Naive thymus-derived CD4-positive, alpha-beta T cell (primary cell): Measurements from ENCODE around the gene ACOT2. TPM values are rescaled to one million over a fixed set of nuclear protein-coding genes. Genes with fewer than 3 reads are reported as not detected.
A peak's percentile ranks its signal among the peaks of the same experiment; 100 is the strongest.
"Not testable (repeated sequence)": the region's sequence is repeated elsewhere in the genome, so short reads cannot be mapped to it uniquely, and the experiment has no call there.

Experiments
- ATAC-seq: fragments of 150-1000 bp; cut with Tn5 transposase; 2 replicates; pipeline ENCODE4 v1.10.0; 2021; ENCODE audit warnings: mild to moderate bottlenecking, moderate library complexity
- CTCF ChIA-PET: fragments of 350-600 bp; sonication (Branson Sonifier 250); formaldehyde crosslinking; loops from one replicate; lab custom pipeline; 2021; ENCODE audit warnings: antibody characterized with exemption; lab: Charles Lee
- POLR2A ChIA-PET: fragments of 350-600 bp; sonication (Branson Sonifier 250); formaldehyde crosslinking; loops from one replicate; lab custom pipeline; 2021; ENCODE audit warnings: antibody characterized with exemption, inconsistent platforms; lab: Charles Lee
- DNase-seq, 9 donors: peaks; one replicate each; pipeline versions ENCODE4 v3.0.0 to v3.0.0-alpha.2; 2020 to 2022; ENCODE audit warnings: mixed read lengths in 1 of 9
- H3K27ac ChIP-seq: one replicate; pipeline ENCODE4 v1.7.0; 2013; ENCODE audit warnings: mild to moderate bottlenecking, low read depth, low read length, moderate library complexity
- H3K27me3 ChIP-seq, 2 donors: one replicate each; pipeline ENCODE4 v1.7.0; 2013; ENCODE audit warnings: low read length in 2 of 2, mild to moderate bottlenecking in 2 of 2, moderate library complexity in 2 of 2; ENCODE audit not compliant: control insufficient read depth in 2 of 2, insufficient read depth in 2 of 2
- H3K36me3 ChIP-seq, 3 experiments: 1 replicate in 2 of 3; 2 replicates in 1 of 3; pipeline ENCODE4 v1.7.0; 2013; ENCODE audit warnings: low read length in 3 of 3, mild to moderate bottlenecking in 3 of 3, moderate library complexity in 1 of 3; ENCODE audit not compliant: insufficient read depth in 3 of 3, control insufficient read depth in 2 of 3
- H3K4me1 ChIP-seq, 2 donors: one replicate each; pipeline ENCODE4 v1.7.0; 2013; ENCODE audit warnings: low read length in 2 of 2, mild to moderate bottlenecking in 2 of 2, moderate library complexity in 1 of 2; ENCODE audit not compliant: control insufficient read depth in 2 of 2, insufficient read depth in 2 of 2
- H3K4me3 ChIP-seq: 2 replicates; pipeline ENCODE4 v1.7.0; 2013; ENCODE audit warnings: mild to moderate bottlenecking, low read length
- H3K9me3 ChIP-seq, 3 experiments: 1 replicate in 2 of 3; 2 replicates in 1 of 3; pipeline ENCODE4 v1.7.0; 2013; ENCODE audit warnings: low read length in 3 of 3; ENCODE audit not compliant: control insufficient read depth in 2 of 3
- H3K27ac Mint-ChIP-seq, 9 donors: one replicate each; pipeline ENCODE4 v1.8.0; 2020 to 2022; ENCODE audit warnings: mixed read lengths in 9 of 9, mild to moderate bottlenecking in 8 of 9, moderate library complexity in 5 of 9, inconsistent platforms in 2 of 9
- H3K27me3 Mint-ChIP-seq, 5 donors: one replicate each; pipeline ENCODE4 v1.8.0; 2021 to 2022; ENCODE audit warnings: mixed read lengths in 5 of 5, mild to moderate bottlenecking in 1 of 5
- H3K36me3 Mint-ChIP-seq, 5 donors: one replicate each; pipeline ENCODE4 v1.8.0; 2020 to 2022; ENCODE audit warnings: mixed read lengths in 5 of 5, mild to moderate bottlenecking in 3 of 5, inconsistent platforms in 1 of 5
- H3K4me1 Mint-ChIP-seq, 7 donors: one replicate each; pipeline ENCODE4 v1.8.0; 2020 to 2022; ENCODE audit warnings: mixed read lengths in 7 of 7, mild to moderate bottlenecking in 3 of 7, inconsistent platforms in 1 of 7
- H3K4me3 Mint-ChIP-seq, 10 donors: one replicate each; pipeline ENCODE4 v1.8.0; 2020 to 2022; ENCODE audit warnings: mild to moderate bottlenecking in 10 of 10, mixed read lengths in 10 of 10, moderate library complexity in 6 of 10, inconsistent platforms in 2 of 10
- H3K9me3 Mint-ChIP-seq, 11 donors: one replicate each; pipeline ENCODE4 v1.8.0; 2020 to 2022; ENCODE audit warnings: mixed read lengths in 11 of 11, mild to moderate bottlenecking in 4 of 11, inconsistent platforms in 1 of 11, moderate library complexity in 1 of 11
- intact Hi-C, 2 donors: fragments of 100-400 bp; cut with micrococcal nuclease; formaldehyde crosslinking; loops; one replicate each; pipeline ENCODE4 v1.15.1; 2023
- polyA plus RNA-seq, 2 donors: library from polyadenylated mRNA; unstranded; fragments of 300-500 nt; fragmentation: Illumina TruSeq; gene quantifications; one replicate each; pipeline ENCODE4 v1.2.3, GENCODE V29; 2021
- total RNA-seq, 6 experiments: library from RNA in 5 of 6; stranded (reverse) in 5 of 6; gene quantifications; 1 replicate in 5 of 6; 2 replicates in 1 of 6; pipeline ENCODE4 v1.2.3 and lab custom pipeline; 2021 to 2026

The ACOT2 gene
- total and polyA plus RNA-seq, 7 experiments from 2014 or later = 8.8 to 36.5 (median 12.5) TPM

DNA sequence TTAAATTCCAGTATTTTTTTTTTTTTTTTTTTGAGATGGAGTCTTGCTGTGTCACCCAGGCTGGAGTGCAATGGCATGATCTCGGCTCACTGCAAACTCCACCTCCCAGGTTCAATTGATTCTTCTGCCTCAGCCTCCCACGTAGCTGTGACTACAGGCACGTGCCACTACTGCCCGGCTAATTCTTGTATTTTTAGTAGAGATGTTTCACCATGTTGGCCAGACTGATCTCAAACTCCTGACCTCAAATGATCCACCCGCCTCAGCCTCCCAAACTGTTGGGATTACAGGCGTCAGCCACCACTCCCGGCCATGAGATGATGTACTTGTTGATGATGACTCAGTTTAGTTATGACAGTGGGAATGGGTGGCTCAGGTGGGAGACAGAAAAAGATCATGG lies 5.2 kb downstream of the ACOT2 start:
- H3K9me3 Mint-ChIP-seq, H3K9me3 ChIP-seq, H3K27ac Mint-ChIP-seq, ATAC-seq, H3K4me3 ChIP-seq, H3K4me1 ChIP-seq, DNase-seq, H3K4me3 Mint-ChIP-seq, H3K27me3 ChIP-seq, H3K36me3 ChIP-seq, intact Hi-C loops, POLR2A ChIA-PET, H3K27ac ChIP-seq, CTCF ChIA-PET, H3K27me3 Mint-ChIP-seq: not testable (repeated sequence)
- peaks cover 0 to 11% (median 7%) of the 10 kb centered on the region in 7 donors for H3K4me1 Mint-ChIP-seq
- H3K36me3 Mint-ChIP-seq = peaks cover 4 to 13% (median 5%) of the 10 kb centered on the region in 5 donors

GRCh38 chr14:73576391-73576790 lies 7.4 kb downstream of the ACOT2 start:
- no peaks in the 10 kb centered on the region for H3K9me3 Mint-ChIP-seq
- no peak for ATAC-seq
- H3K36me3 Mint-ChIP-seq = peaks cover 5 to 23% (median 8%) of the 10 kb centered on the region in 5 donors
- intact Hi-C loops = no loop called here
- DNase-seq = no peak
- no peak overlapping the region for H3K4me3 Mint-ChIP-seq
- POLR2A ChIA-PET = no interaction called here
- H3K4me1 Mint-ChIP-seq = no peaks in the 10 kb centered on the region
- Histone ChIP-seq H3K27ac (no peak overlapping the region), H3K4me3 (no peak overlapping the region), H3K9me3 (no peaks in the 10 kb centered on the region), H3K36me3 (peaks cover 0 to 14% (median 0%) of the 10 kb centered on the region in 3 experiments), H3K4me1 (no peaks in the 10 kb centered on the region), H3K27me3 (no peaks in the 10 kb centered on the region)
- no peak overlapping the region for H3K27ac Mint-ChIP-seq
- H3K27me3 Mint-ChIP-seq = no peaks in the 10 kb centered on the region
- CTCF ChIA-PET = no interaction called here

DNA sequence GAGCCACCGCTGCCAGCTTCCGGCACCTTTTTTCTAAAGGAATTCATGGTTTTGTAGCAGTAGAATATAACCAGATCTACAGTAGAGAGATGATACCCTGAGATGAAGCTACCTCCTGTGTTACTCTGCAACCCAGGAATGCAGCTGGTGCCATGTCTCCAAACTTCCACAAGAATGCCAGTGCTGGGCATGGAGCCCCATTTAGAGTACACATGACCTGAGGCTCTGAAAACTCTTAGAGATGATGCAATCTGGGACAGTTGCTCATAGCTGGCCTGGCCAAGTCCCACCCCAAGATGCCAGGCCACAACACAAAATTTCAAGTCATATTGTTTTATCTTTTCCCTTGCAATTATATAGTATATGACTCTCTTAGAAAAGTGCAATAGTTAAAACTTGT lies 8.2 kb downstream of the ACOT2 start:
- POLR2A ChIA-PET, CTCF ChIA-PET, H3K27me3 Mint-ChIP-seq, H3K4me3 Mint-ChIP-seq, ATAC-seq, DNase-seq, H3K4me1 Mint-ChIP-seq, H3K27ac ChIP-seq, H3K27ac Mint-ChIP-seq, intact Hi-C loops, H3K9me3 Mint-ChIP-seq, H3K9me3 ChIP-seq, H3K27me3 ChIP-seq, H3K4me1 ChIP-seq, H3K4me3 ChIP-seq: not testable (repeated sequence)
- H3K36me3 Mint-ChIP-seq = peaks cover 5 to 26% (median 8%) of the 10 kb centered on the region in 5 donors
- H3K36me3 ChIP-seq = peaks cover 0 to 14% (median 0%) of the 10 kb centered on the region in 3 experiments

DNA sequence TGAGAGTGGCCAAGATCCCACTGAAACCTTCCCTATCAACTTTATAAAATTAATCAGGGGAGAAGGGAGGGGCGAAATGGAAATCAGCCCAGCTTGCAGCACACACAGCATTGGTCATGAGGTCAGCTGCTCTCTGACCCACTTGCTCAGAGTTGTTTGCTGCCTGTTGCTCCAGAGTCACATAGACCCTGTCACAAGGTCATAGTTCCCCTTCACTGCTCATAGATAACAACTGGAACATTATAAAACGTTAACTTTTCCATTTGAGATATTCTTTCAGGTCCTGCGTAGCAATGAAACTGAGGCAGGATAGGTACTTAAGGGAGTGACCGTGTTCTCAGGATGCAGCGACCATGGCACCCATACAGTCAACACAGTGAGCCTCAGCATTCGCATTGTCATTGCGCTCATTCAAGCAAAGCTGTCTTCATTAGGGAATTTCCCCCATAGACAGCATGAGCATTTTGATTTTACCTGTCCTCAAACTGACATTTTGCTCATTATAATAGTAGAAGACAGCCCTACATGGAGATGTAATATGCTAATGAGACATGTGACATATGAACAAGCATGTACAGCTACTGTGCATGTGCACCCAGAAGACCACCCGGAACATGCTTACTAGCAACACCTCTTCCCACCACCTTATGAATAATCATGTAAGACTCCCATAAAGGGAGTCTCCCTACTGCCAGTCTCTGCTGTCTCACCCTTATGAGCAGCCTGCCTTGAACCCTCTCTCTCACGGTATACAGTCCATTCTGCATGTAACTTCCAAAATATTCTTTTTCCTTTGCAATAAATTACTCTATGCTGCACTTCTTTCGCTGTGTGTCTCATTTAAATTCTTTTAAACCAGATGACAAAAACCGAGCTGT lies 13.3 kb downstream of the ACOT2 start:
- H3K36me3 Mint-ChIP-seq = peaks cover 0 to 21% (median 4%) of the 10 kb centered on the region in 5 donors
- H3K4me1 Mint-ChIP-seq, H3K27me3 ChIP-seq, POLR2A ChIA-PET, H3K27ac Mint-ChIP-seq, H3K4me1 ChIP-seq, CTCF ChIA-PET, H3K9me3 ChIP-seq, H3K4me3 Mint-ChIP-seq, DNase-seq, ATAC-seq, H3K9me3 Mint-ChIP-seq, H3K27ac ChIP-seq, H3K27me3 Mint-ChIP-seq, intact Hi-C loops, H3K4me3 ChIP-seq: not testable (repeated sequence)
- H3K36me3 ChIP-seq = peaks cover 0 to 14% (median 0%) of the 10 kb centered on the region in 3 experiments

DNA sequence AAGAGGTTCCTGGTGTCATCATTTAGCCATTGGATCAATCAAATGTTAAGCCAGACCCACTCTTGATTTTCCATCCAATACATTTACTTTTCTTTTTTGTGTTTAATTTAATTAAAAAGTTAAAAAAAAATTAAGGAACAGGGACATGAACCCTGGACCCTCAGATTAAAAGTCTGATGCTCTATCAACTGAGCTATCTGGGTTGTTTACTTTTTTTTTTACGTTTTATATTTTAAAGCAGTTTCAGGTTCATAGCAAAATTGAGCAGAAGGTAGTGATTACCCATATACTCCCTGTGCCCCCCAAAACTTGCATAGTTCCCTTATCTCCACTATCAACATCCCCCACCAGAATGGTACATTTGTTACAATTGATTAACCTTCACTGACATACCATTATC lies 19.7 kb downstream of the ACOT2 start:
- H3K36me3 ChIP-seq = no peaks in the 10 kb centered on the region
- H3K9me3 ChIP-seq = no peaks in the 10 kb centered on the region
- H3K27ac Mint-ChIP-seq = peak overlapping the region in 1 of 9 donors; percentile 26

DNA sequence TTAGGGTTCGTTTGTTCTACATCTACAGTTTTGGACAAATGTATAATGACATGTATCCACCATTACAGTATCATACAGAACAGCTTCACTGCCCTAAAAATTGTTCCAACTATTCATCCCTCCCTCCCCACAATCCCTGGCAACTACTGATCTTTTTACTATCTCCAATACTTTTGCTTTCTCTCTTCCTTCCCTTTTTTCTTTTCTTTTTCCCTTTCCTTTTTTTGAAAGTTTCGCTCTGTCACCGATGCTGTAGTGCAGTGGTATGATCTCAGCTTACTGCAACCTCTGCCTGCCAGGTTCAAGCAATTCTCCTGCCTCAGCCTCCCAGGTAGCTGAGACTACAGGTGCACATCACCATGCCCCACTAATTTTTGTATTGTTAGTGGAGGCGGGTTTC lies 20.1 kb downstream of the ACOT2 start:
- peaks cover 0 to 10% (median 0%) of the 10 kb centered on the region in 5 donors for H3K27me3 Mint-ChIP-seq
- H3K4me3 Mint-ChIP-seq = no peak overlapping the region
- no peaks in the 10 kb centered on the region for H3K27me3 ChIP-seq
- peaks cover 0 to 19% (median 5%) of the 10 kb centered on the region in 7 donors for H3K4me1 Mint-ChIP-seq
- DNase-seq (no peak), ATAC-seq (no peak)
- H3K9me3 Mint-ChIP-seq = no peaks in the 10 kb centered on the region
- no peaks in the 10 kb centered on the region for H3K9me3 ChIP-seq
- H3K36me3 Mint-ChIP-seq = no peaks in the 10 kb centered on the region
- no peak overlapping the region for H3K4me3 ChIP-seq
- peak overlapping the region in 1 of 9 donors; percentile 26 for H3K27ac Mint-ChIP-seq
- no peaks in the 10 kb centered on the region for H3K36me3 ChIP-seq
- ChIA-PET POLR2A (interaction anchor here (1.2 to 1.5 kb wide), 2 partner anchors 56 to 98 kb away, joined by 3 to 4 read pairs; partner anchors contain the start of genes DNAL1 and RIOX1), CTCF (no interaction called here)
- no peak overlapping the region for H3K27ac ChIP-seq
- intact Hi-C loops = no loop called here
- no peaks in the 10 kb centered on the region for H3K4me1 ChIP-seq

More for the DNA sequence above, 19.7 kb downstream of the ACOT2 start:
- CTCF ChIA-PET = no interaction called here
- intact Hi-C loops = no loop called here
- H3K36me3 Mint-ChIP-seq = no peaks in the 10 kb centered on the region
- H3K27me3 Mint-ChIP-seq = peaks cover 0 to 10% (median 0%) of the 10 kb centered on the region in 5 donors
- no peak overlapping the region for H3K4me3 Mint-ChIP-seq
- H3K9me3 Mint-ChIP-seq = no peaks in the 10 kb centered on the region
- Histone ChIP-seq H3K27ac (no peak overlapping the region), H3K4me1 (no peaks in the 10 kb centered on the region), H3K4me3 (no peak overlapping the region), H3K27me3 (no peaks in the 10 kb centered on the region)
- ATAC-seq (no peak), DNase-seq (no peak)
- H3K4me1 Mint-ChIP-seq = peaks cover 0 to 17% (median 5%) of the 10 kb centered on the region in 7 donors
- POLR2A ChIA-PET = interaction anchor here (1.5 kb wide), 1 partner anchor 98 kb away, joined by 4 read pairs; the partner anchor contains the start of gene RIOX1
